Ramos (cell line): ENCODE measurements around the gene CILP2.

Experiments used
- in situ Hi-C: fragments of 300-500 bp; cut with MboI; formaldehyde crosslinking; loops from one replicate; pipeline ENCODE4 v1.14.3; 2022; ENCODE audit warnings: low sequenced_read_pairs; ENCODE audit not compliant: unreplicated experiment

CILP2 gene

GRCh38 chr19:19540715-19541515 lies 2.9 kb downstream of the CILP2 start:
- in situ Hi-C loops: loop anchor here (25.0 kb wide), 2 partner anchors 421 to 721 kb away; no protein-coding TSS in a partner anchor

- in situ Hi-C loops: loop anchor here (25.0 kb wide), 2 partner anchors 421 to 721 kb away; no protein-coding TSS in a partner anchor
These were observed 3.6 kb downstream of the CILP2 start for GRCh38 chr19:19541616-19542015.

DNA sequence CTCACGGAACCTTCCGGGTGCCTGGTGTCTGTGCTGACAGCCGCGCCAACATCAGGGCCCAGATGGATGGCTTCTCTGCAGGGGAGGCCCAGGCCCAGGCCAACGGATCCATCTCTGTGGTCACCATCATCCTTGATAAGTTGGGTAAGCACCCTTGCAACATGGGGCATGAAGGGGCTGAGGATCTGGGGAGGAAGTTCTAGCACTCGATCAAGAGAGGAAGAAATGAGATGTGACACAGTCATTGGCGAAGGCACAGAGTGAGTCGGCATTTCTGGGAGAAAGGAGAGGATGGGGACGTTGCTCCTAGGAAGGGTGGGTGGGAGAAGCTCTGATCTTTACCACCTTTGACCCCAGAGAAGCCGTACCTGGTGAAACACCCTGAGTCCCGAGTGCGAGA lies 4.4 kb downstream of the CILP2 start:
- in situ Hi-C loops: loop anchor here (25.0 kb wide), 2 partner anchors 420 to 720 kb away; no protein-coding TSS in a partner anchor

GRCh38 chr19:19543101-19543500 lies 5.0 kb downstream of the CILP2 start:
- in situ Hi-C loops: loop anchor here (25.0 kb wide), 2 partner anchors 419 to 719 kb away; no protein-coding TSS in a partner anchor

DNA sequence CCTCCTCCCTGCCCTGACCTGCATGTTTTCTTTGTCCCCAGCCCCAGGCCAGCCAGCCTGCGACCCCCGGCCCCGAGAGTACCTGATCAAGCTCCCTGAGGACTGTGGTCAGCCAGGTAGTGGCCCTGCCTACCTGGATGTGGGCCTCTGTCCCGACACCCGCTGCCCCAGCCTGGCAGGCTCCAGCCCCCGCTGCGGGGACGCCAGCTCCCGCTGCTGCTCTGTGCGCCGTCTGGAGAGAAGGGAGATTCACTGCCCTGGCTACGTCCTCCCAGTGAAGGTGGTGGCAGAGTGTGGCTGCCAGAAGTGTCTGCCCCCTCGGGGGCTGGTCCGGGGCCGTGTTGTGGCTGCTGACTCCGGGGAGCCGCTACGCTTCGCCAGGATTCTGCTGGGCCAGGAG lies 5.6 kb downstream of the CILP2 start:
- in situ Hi-C loops: loop anchor here (25.0 kb wide), 2 partner anchors 419 to 719 kb away; no protein-coding TSS in a partner anchor

GRCh38 chr19:19544257-19544953 lies 6.3 kb downstream of the CILP2 start:
- in situ Hi-C loops: loop anchor here (25.0 kb wide), 2 partner anchors 418 to 718 kb away; no protein-coding TSS in a partner anchor

DNA sequence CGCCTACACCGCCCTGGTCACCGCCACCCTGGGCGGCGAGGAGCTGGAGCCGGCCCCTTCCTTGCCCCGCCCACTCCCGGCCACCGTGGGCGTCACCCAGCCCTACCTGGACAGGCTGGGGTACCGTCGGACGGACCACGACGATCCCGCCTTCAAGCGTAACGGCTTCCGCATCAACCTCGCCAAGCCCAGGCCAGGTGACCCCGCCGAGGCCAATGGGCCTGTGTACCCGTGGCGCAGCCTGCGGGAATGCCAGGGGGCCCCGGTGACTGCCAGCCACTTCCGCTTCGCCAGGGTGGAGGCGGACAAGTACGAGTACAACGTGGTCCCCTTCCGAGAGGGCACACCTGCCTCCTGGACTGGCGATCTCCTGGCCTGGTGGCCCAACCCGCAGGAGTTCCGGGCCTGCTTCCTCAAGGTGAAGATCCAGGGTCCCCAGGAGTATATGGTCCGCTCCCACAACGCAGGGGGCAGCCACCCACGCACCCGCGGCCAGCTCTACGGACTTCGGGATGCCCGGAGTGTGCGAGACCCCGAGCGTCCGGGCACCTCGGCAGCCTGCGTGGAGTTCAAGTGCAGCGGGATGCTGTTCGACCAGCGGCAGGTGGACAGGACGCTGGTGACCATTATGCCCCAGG lies 7.0 kb downstream of the CILP2 start:
- in situ Hi-C loops: loop anchor here (25.0 kb wide), 2 partner anchors 417 to 717 kb away; no protein-coding TSS in a partner anchor

- in situ Hi-C loops: loop anchor here (25.0 kb wide), 2 partner anchors 417 to 717 kb away; no protein-coding TSS in a partner anchor
These were observed 7.6 kb downstream of the CILP2 start for GRCh38 chr19:19545707-19546106.

GRCh38 chr19:19546751-19547162 lies 8.7 kb downstream of the CILP2 start:
- in situ Hi-C loops: loop anchor here (25.0 kb wide), 2 partner anchors 416 to 716 kb away; no protein-coding TSS in a partner anchor

DNA sequence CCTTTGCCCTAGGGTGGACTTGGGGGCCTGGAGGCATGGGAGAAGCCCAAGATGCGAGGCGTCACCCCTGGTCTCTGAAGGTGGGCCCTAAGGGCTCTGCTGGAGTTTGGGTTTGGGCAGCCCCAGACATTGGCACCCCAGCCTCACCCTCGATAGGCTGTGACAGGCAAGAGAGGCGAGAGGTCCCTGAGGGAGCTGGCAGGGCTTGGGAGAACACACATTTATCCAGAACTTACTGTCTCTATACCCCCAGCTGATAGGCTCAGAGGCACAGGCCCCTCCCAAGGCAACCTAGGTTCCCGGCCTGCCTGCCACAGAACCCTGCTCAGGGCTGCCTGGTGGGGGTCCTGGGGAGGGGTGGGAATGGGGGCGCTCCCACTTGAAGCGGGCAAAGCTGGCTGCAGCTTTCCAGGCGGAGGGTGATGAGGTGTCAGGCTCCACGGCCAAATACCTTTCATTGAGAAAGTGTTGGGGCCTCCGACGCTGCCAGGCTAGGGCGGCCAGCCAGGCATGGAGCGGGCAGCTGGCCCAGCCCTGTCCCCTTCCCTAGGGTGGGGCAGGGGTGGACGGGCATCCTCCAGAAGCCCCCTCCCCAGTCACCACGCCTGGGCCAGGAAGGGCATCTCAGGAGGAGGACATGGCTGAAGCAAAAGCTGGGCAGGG lies 9.7 kb downstream of the CILP2 start:
- in situ Hi-C loops: loop anchor here (25.0 kb wide), 2 partner anchors 414 to 714 kb away; no protein-coding TSS in a partner anchor

DNA sequence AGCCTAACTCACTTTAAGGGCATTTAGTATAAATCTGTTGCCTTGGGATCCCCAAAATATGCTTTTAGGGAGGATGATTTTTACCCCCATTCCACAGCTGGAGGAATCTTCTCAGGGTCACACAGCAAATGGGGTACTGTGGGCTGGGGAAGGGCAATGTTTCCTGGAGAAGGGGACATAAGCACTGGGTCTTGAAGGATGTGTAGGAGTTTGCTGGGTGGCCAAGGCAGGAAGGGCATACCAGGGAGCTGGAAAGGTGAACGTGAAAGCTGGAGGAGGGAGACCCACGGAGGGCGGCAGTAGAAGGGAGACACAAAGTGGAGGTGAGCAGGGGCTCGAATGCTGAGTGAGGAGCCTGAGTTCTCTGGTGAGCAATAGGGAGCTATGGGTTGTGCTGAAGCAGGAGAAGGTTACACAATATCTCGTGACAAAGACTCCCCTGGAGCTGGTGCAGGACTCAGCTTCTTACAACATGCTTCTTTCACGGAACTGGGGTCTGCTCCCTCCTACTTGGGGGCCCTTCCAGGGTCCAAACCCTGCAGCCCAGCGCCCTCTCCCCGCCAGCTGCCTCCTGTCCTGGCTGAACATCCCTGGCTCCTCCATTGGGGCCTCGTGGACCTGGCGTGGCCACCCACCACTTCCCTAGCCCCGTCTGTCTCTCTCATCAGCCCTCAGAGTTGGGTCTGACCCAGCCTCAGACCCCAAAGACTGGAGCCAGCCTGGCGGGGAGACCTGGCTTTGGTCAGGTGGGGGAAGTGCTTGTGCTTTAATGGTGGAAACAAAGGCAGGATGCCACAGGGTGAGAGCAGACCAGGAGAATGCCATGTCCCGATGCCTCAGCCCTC lies 11.1 kb downstream of the CILP2 start:
- in situ Hi-C loops: loop anchor here (25.0 kb wide), 2 partner anchors 413 to 713 kb away; no protein-coding TSS in a partner anchor

DNA sequence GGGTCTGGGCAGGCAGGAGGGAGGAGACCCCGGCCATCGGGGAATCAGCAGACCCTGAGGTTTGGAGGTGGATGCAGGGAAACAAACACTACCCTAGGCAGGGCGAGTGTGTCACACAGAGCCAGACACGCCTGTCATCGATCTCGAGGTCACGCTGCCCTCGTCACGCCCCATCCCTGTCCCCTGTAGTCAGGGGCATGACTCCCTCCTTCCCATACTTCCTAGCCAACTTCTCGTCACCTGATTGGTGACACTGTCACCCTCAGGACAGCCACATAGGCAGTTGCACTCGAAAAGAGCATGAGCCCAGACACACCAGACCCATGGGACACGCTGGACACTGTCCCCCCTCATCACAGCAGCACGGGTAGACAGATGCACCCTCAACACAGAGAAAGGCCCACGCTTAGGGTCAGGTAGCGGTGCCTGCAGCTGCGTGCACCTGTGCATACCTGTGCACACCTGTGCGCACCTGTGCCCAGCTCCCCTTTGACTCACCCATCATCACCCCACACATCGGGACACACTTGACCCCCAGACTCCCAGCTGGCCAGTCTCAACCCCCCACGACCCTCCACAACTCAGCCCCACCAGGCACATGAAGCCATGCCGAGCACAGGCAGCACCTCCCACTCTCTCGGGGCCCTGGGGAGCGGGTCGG lies 11.9 kb downstream of the CILP2 start:
- in situ Hi-C loops: loop anchor here (25.0 kb wide), 2 partner anchors 412 to 712 kb away; no protein-coding TSS in a partner anchor

GRCh38 chr19:19550485-19550929 lies 12.4 kb downstream of the CILP2 start:
- in situ Hi-C loops: no loop called here

DNA sequence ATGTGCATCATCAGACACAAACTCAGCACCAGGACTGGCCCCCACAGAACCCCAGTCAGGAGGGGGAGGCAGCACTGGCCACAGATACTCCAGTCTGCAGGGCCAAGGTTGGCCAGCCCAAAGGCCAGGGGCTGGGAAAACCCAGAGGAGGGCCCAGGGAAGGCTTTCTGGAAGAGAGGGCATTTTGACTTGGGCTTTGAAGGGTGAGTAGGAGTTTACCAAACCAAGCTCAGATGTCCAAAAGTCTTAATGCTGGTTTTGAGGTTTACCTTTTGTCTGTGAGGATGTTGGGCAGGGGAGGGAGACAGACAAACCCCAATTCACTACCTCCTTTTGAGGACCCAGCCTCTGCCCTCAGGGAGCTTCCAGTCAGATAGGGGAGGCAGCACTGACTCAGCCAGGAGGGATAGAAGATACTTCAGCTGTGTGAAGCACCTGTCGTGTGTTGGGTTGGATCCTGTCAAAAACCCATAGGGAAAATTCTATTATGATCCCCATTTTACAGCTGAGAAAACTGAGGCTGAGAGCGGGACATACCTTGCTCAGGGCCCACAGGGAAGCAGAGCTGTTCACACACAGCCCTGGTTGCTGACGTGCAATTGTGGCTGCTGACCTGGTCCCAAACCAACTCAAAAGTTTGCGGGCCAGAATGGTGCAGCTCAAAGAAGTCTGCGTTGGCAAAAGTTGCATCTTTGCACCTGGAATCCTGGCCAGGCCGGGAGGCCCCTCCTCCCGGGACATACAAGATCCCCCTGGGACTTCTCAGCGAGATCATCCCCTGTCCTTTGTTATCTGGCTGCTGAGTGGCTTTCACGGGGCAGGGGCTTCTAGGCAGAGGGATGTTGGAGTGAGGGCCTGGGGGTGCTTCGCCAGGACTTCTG lies 13.1 kb downstream of the CILP2 start:
- in situ Hi-C loops: no loop called here

- in situ Hi-C loops: no loop called here
These were observed 13.8 kb downstream of the CILP2 start for GRCh38 chr19:19551853-19552192.

GRCh38 chr19:19552798-19553197 lies 14.7 kb downstream of the CILP2 start:
- in situ Hi-C loops: no loop called here

DNA sequence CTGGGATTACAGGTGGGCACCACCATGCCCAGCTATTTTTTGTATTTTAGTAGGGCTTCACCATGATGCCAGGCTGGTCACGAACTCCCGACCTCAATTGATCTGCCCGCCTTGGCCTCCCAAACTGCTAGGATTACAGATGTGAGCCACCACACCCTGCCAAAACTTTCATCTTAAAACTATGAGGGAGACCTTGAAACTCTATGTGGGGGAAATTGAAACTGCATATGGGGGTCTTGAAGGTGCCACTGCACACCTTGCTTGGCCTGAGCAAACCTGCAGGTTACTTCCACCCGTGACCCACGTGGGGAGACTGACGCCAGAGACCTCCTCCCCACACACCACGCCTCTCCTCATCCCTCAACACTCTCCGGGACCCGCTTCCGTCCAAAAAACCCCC lies 15.6 kb downstream of the CILP2 start:
- in situ Hi-C loops: no loop called here
